NCI-H446 treated with DMSO at 0.1 percent for 48 hours (cell line): ENCODE measurements around the gene BTBD1.
A peak's percentile ranks its signal among the peaks of the same experiment; 100 is the strongest.

Source experiments
- DNase-seq: peaks from one replicate; lab custom pipeline; 2025; lab: John Stamatoyannopoulos, UW

Gene BTBD1

GRCh38 chr15:82993144-82993543, 73.9 kb downstream of the BTBD1 start:
- no peak for DNase-seq

GRCh38 chr15:82992436-82992998, 74.5 kb downstream of the BTBD1 start:
- DNase-seq = no peak

GRCh38 chr15:82986442-82986780, 80.6 kb downstream of the BTBD1 start:
- no peak for DNase-seq

- DNase-seq = peak; percentile 95
These were observed 81.2 kb downstream of the BTBD1 start, which contains the start of gene RAMAC for GRCh38 chr15:82985688-82986441. TSS of gene RAMAC (plus strand) at chr15:82986210. CDS start at chr15:82989019, 2,809 bp downstream.

GRCh38 chr15:82980981-82981380, 86.1 kb downstream of the BTBD1 start:
- DNase-seq = no peak

GRCh38 chr15:82979726-82980125, 87.3 kb downstream of the BTBD1 start:
- no peak for DNase-seq

GRCh38 chr15:82978438-82978837, 88.6 kb downstream of the BTBD1 start:
- DNase-seq = no peak

GRCh38 chr15:82977076-82977475, 90.0 kb downstream of the BTBD1 start:
- no peak for DNase-seq

GRCh38 chr15:82972990-82973389, 94.1 kb downstream of the BTBD1 start:
- no peak for DNase-seq

GRCh38 chr15:82971218-82971984, 95.7 kb downstream of the BTBD1 start:
- no peak for DNase-seq

GRCh38 chr15:82970696-82971095, 96.4 kb downstream of the BTBD1 start:
- DNase-seq = no peak

- DNase-seq = no peak
These were observed 96.9 kb downstream of the BTBD1 start for GRCh38 chr15:82970078-82970686.

GRCh38 chr15:82969353-82969752, 97.7 kb downstream of the BTBD1 start:
- DNase-seq = no peak

GRCh38 chr15:82968066-82968465, 99.0 kb downstream of the BTBD1 start:
- DNase-seq = no peak

- DNase-seq = no peak
These were observed 100.4 kb downstream of the BTBD1 start for GRCh38 chr15:82966671-82967071.
